Stimulated activated CD8-positive, alpha-beta memory T cell treated with anti-CD3 and anti-CD28 coated beads, Interleukin-15, amount 100 ng/mL, for 24 hours (primary cell): ENCODE results near the gene METTL4.

Experiments used
- DNase-seq: peaks from one replicate; pipeline ENCODE4 v3.0.0-alpha.2; 2020; ENCODE audit warnings: low read depth

Gene METTL4

DNA sequence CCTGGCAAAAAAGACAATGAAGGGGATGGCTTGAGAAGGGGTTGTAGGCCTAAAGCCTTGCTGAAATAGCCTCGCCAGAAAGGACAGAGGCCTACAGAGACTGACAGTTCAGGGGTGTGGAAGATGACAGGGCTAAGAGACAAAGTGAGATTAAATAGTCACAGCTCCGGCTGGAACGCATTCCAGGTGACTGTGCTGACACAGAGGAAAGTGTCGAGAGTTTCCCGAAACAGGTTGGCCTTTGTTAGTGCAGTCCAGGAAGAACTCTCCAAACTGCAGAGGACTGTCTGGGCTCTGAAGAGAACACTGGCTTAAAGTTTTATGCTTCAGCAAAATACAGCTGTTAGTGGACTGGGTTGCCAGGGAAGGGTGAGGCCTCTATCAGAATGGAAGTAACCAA, 52.8 kb downstream of the METTL4 start:
- no peak for DNase-seq

DNA sequence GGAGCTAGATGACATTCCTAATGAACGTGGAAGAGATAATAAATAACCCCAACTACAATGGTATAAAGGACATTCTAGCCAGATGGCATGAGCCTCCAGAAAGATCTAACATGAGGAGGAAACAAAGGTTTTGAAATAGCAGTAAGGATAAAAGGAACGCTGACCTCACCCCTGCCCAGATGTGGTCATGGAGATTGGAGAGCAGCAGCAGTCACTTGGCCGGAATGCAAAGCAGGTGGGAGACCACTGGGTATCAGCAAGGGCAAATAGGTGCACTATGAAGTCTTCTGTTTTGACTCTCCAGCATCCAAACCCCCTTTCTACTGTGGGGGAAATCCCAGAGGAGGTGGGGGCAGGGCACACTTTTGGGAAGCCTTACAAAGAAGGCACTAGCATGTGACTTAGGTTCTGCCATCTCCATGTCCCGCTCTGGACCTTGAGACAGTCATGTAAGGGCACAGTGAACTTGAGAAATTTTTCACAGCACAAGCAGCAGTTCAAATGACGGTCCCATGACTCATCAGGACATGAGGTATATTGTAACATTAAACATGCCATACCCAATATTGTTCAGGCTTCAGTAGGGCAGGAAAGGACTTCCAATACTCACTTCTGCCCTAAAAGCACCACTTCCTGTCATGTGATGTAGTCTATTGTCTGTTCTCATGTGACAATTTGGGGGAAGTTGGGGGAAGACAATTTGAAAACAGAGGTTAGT, 55.2 kb downstream of the METTL4 start:
- DNase-seq: no peak

DNA sequence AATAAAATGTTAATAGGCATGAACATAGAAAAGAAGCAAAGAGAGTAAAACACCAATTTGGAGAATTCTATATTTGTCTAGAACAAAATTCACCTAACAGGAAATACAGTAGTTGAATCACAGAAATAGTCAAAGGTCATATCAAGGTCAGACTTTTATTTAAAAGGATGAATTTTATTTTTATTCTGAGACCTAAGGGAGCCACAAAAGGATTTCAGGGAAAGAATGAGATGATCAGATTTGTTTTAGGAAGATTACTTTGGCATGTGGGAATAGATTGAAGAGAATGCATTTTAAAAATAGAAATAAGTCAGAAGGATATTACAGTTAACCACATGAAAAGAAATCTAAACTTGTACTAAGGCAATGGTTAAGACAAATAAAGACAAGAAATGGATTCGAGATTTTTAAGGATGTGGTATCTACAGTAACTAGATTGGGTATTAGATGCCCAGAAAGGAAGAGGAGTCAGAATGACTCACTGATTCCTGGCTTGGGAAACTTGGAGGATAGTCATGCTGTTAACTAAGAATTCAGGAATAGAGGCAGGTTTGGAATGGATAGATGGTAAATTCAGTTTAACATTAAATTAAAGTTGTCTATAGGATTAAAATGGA, 56.0 kb downstream of the METTL4 start:
- DNase-seq: no peak

DNA sequence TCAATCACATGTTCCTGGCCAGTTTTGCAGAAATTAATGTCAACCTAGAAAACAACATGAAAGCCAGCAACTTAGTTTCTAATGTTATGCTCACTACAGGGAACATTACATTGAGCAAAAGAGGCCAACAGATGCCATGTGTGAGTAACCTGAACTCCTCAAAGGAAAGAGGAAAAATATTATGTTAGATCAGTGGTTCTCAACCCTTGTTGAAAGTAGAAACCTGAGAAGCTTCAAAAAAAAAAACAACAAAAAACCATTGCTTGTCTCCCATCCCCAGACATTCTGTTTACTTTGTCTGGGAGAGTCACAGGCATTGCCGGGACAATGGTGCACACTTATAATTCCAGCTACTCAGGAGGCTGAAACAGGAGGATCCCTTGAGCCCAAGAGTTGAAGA, 57.7 kb downstream of the METTL4 start:
- DNase-seq: no peak

DNA sequence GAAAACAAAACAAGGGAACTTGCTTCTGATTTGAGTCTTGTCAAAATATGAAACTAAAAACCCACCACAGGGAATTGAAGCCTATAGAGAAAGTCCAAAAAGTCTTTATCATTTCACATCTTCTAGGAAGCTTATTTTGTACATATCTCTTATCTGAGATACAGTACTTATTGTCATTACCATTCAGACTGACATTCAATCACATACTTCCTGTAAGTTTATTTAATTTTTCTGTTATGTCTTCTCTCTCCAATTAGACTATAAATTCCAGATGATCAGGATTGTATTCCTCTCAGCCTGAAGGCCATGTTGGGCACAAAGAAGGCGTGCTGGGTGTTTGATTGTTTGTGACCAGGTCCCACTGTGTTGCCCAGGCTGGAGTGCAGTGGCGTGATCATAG, 59.2 kb downstream of the METTL4 start:
- no peak for DNase-seq

DNA sequence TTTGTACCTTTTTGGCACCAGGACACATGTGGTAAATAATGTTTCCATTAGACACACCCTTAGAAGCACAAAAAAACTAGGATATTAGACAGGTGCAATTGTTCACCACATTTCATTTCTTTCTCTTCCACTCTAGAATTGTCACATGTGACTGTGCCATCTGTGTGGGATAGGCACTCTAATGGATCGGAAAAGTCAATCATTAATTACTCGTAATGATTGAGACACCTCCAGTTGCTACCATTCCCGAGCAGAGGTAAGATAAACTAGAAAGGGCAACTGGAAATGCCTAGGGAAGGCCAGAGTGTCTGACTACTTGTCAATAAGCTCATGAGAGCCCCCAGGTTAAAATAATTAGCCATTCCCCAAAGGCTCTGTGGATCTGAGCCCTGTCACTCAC, 59.9 kb downstream of the METTL4 start:
- DNase-seq: no peak

DNA sequence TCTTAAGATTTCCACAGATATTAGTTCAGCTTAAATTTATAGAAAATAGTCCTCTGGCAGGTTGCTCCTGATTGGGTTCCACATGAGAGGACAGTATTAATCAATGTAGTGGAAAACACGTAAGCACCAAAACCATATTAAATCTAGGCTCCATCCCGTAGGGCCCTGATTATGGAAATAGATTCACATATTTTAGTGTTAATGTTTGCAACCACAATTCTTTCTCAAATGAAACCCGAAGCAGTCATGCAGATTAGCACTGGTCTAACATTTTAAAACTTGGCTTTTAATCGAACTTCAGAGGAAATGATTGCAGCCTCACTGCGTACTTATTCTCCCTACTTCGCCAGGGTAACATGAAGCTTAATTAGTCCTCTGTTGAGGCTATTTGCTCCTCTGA, 60.9 kb downstream of the METTL4 start:
- no peak for DNase-seq

DNA sequence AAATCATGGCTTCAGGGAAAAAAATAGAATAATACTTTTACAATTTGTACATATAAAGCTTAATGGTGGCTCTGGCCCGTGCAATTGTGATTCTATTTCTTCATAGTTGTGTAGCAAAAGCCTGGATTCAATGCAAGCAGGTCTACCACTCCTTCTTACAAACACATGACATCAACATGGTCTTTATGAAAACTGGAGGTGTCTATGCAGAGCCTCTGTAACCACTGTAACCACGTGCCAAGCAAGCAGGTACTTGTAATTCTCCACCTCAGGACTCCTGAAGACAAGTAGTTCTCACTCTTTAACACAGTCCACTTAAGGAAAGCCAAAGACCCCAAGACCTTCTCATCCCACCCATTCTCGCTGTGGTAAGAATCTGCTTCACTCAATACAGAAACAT, 62.6 kb downstream of the METTL4 start:
- DNase-seq: no peak

DNA sequence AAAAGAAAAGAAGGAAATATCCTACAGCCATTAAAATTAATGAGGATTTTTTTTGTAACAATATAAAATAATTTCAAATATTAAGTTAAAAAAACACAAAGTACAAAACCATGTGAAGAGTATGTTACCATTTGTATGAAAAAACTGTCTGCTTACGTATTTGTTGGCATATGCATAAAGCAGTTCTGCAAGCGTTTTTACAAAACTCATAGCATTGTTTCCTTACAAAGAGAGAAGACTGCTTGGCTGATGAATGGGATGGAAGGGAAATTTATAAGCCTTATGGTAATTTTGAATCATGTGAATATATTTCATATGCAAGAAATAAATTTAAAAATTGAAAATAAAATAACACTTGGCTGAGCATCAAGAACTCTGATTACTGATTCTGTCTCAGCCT, 63.1 kb downstream of the METTL4 start:
- DNase-seq: no peak

DNA sequence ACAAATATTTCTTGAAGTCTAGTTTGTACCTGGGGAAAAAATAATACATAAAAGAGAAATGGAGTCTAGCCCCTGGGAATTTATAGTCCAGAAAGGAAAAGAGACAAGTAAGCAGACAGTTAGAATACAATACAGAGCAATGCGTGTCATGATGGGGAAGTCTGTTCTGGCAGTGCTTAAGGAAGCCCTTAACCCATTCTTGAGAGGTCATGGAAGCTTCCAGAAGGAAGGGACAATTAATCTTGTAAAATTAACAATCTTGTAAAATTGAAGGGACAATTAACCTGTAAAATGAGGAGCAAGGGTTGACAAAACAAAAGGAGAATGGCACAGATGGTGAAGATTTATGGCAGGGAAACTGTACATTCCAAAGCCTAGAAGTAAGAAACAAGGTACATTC, 66.7 kb downstream of the METTL4 start:
- DNase-seq: no peak

DNA sequence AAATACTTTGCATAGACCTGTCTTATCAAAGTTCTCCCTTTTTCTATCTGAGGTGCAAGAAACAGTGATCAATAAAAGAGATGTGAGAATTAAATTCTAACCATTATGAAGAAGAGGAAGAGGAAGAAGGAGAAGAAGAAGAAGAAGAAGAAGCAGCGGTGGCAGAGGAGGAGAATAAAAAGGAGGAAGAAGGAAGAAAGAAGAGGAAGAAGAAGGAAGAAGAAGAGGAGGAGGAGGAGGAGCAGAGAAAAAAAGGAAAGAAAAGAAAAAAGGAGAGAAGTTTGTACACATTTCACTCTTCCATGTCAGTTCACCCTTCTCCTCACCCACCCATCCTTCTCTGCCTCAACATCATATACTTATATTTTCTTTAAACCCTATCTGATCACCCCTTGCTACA, 68.4 kb downstream of the METTL4 start:
- DNase-seq: no peak

DNA sequence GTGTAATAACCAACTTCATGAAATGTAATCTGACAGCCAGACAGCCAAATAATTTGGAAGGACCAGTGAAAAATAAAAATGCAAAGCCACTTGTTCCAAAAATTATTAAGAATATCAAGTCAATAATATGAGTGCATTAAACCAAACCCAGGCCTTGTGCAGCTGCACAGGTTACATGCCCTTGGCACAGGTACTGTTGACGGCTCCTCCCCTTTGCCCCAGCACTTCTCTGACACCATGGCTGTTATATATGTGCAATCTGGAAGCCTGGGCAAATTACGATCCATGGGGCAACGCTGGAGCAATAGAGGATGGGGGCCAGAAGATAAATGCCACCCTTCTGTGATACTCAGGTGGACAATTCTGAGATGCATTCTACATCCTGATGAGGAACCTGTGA, 68.9 kb downstream of the METTL4 start:
- no peak for DNase-seq

DNA sequence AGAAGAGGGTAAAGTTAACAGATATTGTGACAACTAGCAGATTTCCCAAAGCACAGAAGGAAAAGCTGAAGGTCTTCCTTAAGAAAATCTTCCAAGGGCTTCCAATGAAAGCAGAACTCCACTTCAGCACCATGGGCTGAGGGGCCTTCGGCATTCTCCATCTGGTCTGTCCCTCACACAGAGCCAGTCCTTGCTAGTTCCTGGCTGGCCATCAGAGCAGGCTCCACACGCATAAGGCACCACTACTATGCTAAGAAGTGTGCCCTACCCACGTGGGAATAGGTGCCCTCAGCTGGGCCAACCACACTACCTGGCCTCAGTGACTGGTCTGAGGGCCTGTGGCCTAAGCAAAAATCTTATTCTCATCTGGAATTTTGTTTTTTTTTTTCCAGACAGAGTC, 73.5 kb downstream of the METTL4 start:
- DNase-seq: no peak

DNA sequence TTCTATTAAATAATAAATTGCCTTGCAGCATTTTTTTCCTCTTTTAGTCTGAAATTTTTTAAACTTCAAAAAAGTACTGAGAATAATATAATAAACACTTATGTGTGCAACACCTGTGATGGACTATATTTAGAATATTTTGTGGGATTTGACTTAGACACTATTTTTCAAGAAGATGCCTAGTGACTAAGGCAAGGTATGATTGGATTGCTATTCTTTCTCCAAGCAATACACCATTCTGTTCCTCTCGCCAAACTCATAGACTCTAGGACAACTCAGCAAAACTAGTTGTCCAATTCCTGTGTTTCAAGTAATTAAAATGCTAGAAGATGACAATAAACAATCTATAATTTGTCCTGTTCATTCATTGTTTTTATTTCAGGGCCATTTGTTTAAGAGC, 75.9 kb downstream of the METTL4 start:
- DNase-seq: no peak

DNA sequence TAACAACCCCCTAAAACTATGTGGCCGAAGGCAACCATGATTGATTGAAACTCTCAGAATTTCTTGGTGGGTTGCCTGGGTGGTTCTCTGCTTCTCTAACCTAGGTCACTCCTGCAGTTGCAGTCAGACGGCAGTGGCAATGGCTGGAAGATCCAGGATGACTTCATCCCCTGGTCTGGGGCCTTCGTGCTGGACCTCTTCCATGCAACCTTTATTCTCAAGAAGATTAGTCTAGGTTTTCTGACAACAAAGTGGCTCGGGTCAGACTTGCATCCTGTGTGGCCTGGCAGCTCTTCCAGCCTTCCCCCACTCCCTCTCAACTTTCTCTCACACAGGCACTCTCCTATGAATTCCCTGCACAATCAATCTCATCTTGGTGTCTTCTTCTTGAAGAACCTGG, 76.4 kb downstream of the METTL4 start:
- no peak for DNase-seq
